Esophagus (tissue), 2 donors: ENCODE measurements around the gene SPC25. TPM values are rescaled to one million over a fixed set of nuclear protein-coding genes. Genes with fewer than 3 reads are reported as not detected.
"Not testable (repeated sequence)": the region's sequence is repeated elsewhere in the genome, so short reads cannot be mapped to it uniquely, and the experiment has no call there.

ENCODE experiments used
- H3K27ac ChIP-seq, 2 donors: one replicate each; pipeline ENCODE4 v1.5.1; 2013; ENCODE audit warnings: low read depth in 2 of 2, mild to moderate bottlenecking in 2 of 2, inconsistent platforms in 1 of 2, low read length in 1 of 2, moderate library complexity in 1 of 2
- H3K27me3 ChIP-seq, 2 donors: one replicate each; pipeline ENCODE4 v1.6.1; 2013; ENCODE audit warnings: low read length in 2 of 2, control low read depth in 1 of 2, mild to moderate bottlenecking in 1 of 2; ENCODE audit not compliant: insufficient read depth in 2 of 2, control insufficient read depth in 1 of 2
- H3K36me3 ChIP-seq, 2 donors: one replicate each; pipeline ENCODE4 v1.6.1; 2013; ENCODE audit warnings: low read length in 1 of 2; ENCODE audit not compliant: control insufficient read depth in 2 of 2, insufficient read depth in 2 of 2
- H3K4me1 ChIP-seq, 2 donors: one replicate each; pipeline ENCODE4 v1.6.1; 2013; ENCODE audit warnings: low read length in 1 of 2; ENCODE audit not compliant: control insufficient read depth in 2 of 2, insufficient read depth in 2 of 2
- H3K4me3 ChIP-seq, 2 donors: one replicate each; pipeline ENCODE4 v1.5.1; 2013; ENCODE audit warnings: low read length in 2 of 2, mild to moderate bottlenecking in 2 of 2, low read depth in 1 of 2, moderate library complexity in 1 of 2
- H3K9me3 ChIP-seq, 2 donors: one replicate each; pipeline ENCODE4 v1.6.1; 2013; ENCODE audit warnings: mild to moderate bottlenecking in 2 of 2, low read depth in 1 of 2, low read length in 1 of 2, moderate library complexity in 1 of 2; ENCODE audit not compliant: control insufficient read depth in 2 of 2, insufficient read depth in 1 of 2
- WGBS, 2 donors: extraction: QIAGEN DNeasy Blood & Tissue Kit; methylation state at CpG; one replicate each; pipeline ENCODE4 v1.1.7; 2013; 5-methylcytosine and 5-hydroxymethylcytosine counted together
- polyA plus RNA-seq, 2 donors: library from polyadenylated mRNA; stranded (reverse); fragments of 200-250 nt; gene quantifications; one replicate each; pipeline ENCODE4 v1.2.3, GENCODE V29; 2013
- donor health status: healthy with polysubstance abuse.
- donor health status: Bipolar disorder and iron deficiency.

The SPC25 gene
- polyA plus RNA-seq, 2 donors: 4.1 to 6.4 TPM

- H3K4me3 ChIP-seq: no peak overlapping the region
- H3K4me1 ChIP-seq: no peaks in the 10 kb centered on the region
- no peaks in the 10 kb centered on the region for H3K9me3 ChIP-seq
- no peak overlapping the region for H3K27ac ChIP-seq
- WGBS, 2 donors: 96 to 99% methylated on average over 1 of the region's 1 CpG
- H3K27me3 ChIP-seq: no peaks in the 10 kb centered on the region
- H3K36me3 ChIP-seq: no peaks in the 10 kb centered on the region
Measured at GRCh38 chr2:168884975-168885374, 5.3 kb downstream of the SPC25 start.

- whole genome bisulfite sequencing, 2 donors: 94 to 95% methylated on average over 12 of the region's 12 CpGs
- not testable (repeated sequence) for H3K4me1 ChIP-seq, H3K36me3 ChIP-seq, H3K27me3 ChIP-seq, H3K27ac ChIP-seq, H3K4me3 ChIP-seq, H3K9me3 ChIP-seq
Measured at GRCh38 chr2:168882163-168882562, 8.1 kb downstream of the SPC25 start.

- 85 to 92% methylated on average over 6 of the region's 6 CpGs for WGBS, 2 donors
- Histone ChIP-seq H3K4me3 (no peak overlapping the region), H3K9me3 (no peaks in the 10 kb centered on the region), H3K27me3 (no peaks in the 10 kb centered on the region), H3K36me3 (no peaks in the 10 kb centered on the region), H3K27ac (no peak overlapping the region), H3K4me1 (no peaks in the 10 kb centered on the region)
Measured at GRCh38 chr2:168874368-168875054, 15.7 kb downstream of the SPC25 start.

- H3K9me3 ChIP-seq, H3K27ac ChIP-seq, H3K27me3 ChIP-seq, H3K4me1 ChIP-seq, H3K36me3 ChIP-seq, H3K4me3 ChIP-seq: not testable (repeated sequence)
- 92 to 97% methylated on average over 4 of the region's 4 CpGs for WGBS, 2 donors
Measured at GRCh38 chr2:168870824-168871223, 19.4 kb downstream of the SPC25 start.

- not testable (repeated sequence) for H3K4me3 ChIP-seq, H3K9me3 ChIP-seq, H3K27ac ChIP-seq, H3K4me1 ChIP-seq, H3K27me3 ChIP-seq, H3K36me3 ChIP-seq
- WGBS, 2 donors: 100% methylated on average over 1 of the region's 1 CpG
Measured at GRCh38 chr2:168870369-168870768, 19.9 kb downstream of the SPC25 start.

GRCh38 chr2:168867164-168867563 lies 23.1 kb downstream of the SPC25 start:
- not testable (repeated sequence) for H3K4me1 ChIP-seq, H3K27me3 ChIP-seq, H3K9me3 ChIP-seq, H3K27ac ChIP-seq, H3K36me3 ChIP-seq, H3K4me3 ChIP-seq
- WGBS, 2 donors: 93 to 95% methylated on average over 1 of the region's 1 CpG

GRCh38 chr2:168858146-168858545 lies 32.1 kb downstream of the SPC25 start:
- 98 to 99% methylated on average over 2 of the region's 2 CpGs for WGBS, 2 donors
- Histone ChIP-seq H3K4me3 (no peak overlapping the region), H3K36me3 (no peaks in the 10 kb centered on the region), H3K9me3 (no peaks in the 10 kb centered on the region), H3K27me3 (no peaks in the 10 kb centered on the region), H3K4me1 (no peaks in the 10 kb centered on the region), H3K27ac (no peak overlapping the region)

- H3K36me3 ChIP-seq: no peaks in the 10 kb centered on the region
- no peaks in the 10 kb centered on the region for H3K27me3 ChIP-seq
- no peaks in the 10 kb centered on the region for H3K9me3 ChIP-seq
- no peaks in the 10 kb centered on the region for H3K4me1 ChIP-seq
- no peak overlapping the region for H3K27ac ChIP-seq
- H3K4me3 ChIP-seq: no peak overlapping the region
- WGBS, 2 donors: 93 to 96% methylated on average over 3 of the region's 3 CpGs
Measured at GRCh38 chr2:168855601-168856000, 34.6 kb downstream of the SPC25 start.

- H3K9me3 ChIP-seq: no peaks in the 10 kb centered on the region
- H3K4me3 ChIP-seq: no peak overlapping the region
- no peaks in the 10 kb centered on the region for H3K36me3 ChIP-seq
- H3K4me1 ChIP-seq: no peaks in the 10 kb centered on the region
- WGBS, 2 donors: 96% methylated on average over 5 of the region's 5 CpGs
- no peaks in the 10 kb centered on the region for H3K27me3 ChIP-seq
- no peak overlapping the region for H3K27ac ChIP-seq
Measured at GRCh38 chr2:168854651-168855050, 35.6 kb downstream of the SPC25 start.

- Histone ChIP-seq H3K27me3 (no peaks in the 10 kb centered on the region), H3K4me1 (no peaks in the 10 kb centered on the region), H3K36me3 (no peaks in the 10 kb centered on the region), H3K27ac (no peak overlapping the region), H3K4me3 (no peak overlapping the region), H3K9me3 (no peaks in the 10 kb centered on the region)
- 100% methylated on average over 1 of the region's 1 CpG for WGBS, 2 donors
Measured at GRCh38 chr2:168853471-168853870, 36.8 kb downstream of the SPC25 start.
